HG02759 (cell line): ENCODE results near the gene FAM200C.
A peak's percentile ranks its signal among the peaks of the same experiment; 100 is the strongest.

Experiments used
- ATAC-seq: cut with Tn5 transposase; IDR thresholded peaks from one replicate; pipeline ENCODE4 v1.9.1; 2021; ENCODE audit warnings: mild to moderate bottlenecking, moderate library complexity; ENCODE audit not compliant: unreplicated experiment

FAM200C gene

DNA sequence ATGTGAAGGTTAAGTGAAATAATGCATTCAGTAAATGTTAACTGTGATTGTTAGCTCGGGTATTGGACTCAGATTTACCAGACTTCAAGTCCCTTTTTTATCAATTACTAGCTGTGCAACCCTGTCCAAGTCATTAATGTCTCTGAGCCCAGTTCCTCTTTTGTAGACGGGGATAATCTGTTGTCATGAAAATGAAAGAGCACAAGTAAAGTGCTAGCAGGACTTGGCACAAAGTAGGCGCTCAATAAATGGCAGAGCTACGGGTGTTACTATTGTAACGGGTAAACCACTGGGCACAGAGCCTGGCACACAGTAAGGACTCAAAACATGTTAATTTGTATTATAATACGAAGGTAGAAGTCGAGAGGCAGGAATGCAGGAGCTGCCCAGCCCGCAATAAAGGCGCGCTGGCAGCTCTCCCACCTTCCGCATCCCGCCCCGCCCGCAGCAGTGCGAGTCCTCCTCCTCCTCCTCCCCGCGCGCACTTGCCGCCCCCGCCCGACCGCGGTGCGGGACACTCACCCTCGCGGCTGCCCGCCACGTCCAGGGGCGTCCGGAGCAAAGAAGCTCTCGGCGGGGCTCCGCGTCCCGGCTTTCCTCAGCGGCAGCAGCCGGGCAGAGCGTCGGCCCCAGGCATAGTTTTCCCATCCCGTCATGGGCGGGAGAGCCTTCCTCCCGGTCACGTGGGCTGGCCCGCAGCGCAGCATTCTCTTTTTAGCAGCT lies 29.7 kb downstream of the FAM200C start, which contains the start of gene C1QTNF2:
Gene C1QTNF2 (minus strand): TSS at position 637 of the 723 bp plus-strand sequence. CDS start 15,615 bp downstream, outside the sequence.
- ATAC-seq, result peak; percentile 52

DNA sequence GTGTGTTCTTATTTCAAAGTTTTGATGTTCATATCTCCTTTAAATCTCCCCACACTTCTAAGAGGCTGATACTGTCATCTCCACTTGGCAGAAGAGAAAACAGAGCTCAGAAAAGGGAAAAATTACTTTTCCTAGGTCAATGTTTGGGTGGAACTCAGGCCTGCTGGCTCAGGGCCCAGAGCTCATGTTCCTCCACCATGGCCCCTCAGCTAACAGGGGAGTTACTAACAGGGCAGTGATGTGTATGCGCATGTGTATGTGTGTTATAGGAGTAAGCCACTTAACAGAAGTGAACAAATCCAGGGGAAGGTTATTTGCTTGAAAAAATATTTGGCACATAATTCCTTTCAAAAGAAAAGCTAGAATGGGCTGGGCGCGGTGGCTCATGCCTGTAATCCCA lies 32.0 kb downstream of the FAM200C start:
- ATAC-seq, result no peak

DNA sequence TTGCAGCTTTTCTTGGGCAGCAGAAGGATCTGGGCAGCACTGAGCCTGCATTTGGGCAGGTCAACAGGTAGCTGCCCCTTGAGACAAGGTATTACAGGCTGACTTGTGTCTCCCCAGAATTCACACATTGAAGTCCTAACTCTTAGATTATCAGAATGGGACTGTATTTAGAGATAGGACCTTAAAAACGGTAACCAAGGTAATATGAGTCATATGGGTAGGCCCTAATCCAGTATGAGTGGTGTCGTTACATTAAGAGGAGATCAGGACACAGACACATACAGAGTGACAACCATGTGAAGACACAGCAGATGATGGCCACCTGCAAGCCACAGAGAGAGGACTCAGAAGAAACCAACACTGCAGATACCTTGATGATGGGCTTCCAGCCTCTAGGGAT lies 32.6 kb downstream of the FAM200C start:
- no peak for ATAC-seq

DNA sequence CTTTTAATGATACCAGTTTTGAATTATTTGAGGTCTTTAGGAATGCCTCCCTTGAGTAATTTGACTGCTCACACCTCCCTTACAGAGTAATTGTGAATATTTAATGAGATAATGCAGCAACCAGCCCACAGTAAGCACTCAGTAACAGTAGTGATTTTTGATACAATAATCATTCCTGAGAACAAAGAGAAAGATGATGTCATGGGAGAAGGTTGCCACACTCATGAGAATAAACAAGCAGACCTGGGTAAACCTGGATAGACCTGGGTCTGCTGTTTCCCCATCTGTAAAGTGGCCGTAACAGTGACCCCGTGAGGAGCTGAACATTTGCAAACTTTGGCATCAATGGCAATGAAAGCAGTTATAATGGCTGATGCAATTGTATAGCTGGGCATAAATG lies 33.6 kb downstream of the FAM200C start:
- no peak for ATAC-seq

DNA sequence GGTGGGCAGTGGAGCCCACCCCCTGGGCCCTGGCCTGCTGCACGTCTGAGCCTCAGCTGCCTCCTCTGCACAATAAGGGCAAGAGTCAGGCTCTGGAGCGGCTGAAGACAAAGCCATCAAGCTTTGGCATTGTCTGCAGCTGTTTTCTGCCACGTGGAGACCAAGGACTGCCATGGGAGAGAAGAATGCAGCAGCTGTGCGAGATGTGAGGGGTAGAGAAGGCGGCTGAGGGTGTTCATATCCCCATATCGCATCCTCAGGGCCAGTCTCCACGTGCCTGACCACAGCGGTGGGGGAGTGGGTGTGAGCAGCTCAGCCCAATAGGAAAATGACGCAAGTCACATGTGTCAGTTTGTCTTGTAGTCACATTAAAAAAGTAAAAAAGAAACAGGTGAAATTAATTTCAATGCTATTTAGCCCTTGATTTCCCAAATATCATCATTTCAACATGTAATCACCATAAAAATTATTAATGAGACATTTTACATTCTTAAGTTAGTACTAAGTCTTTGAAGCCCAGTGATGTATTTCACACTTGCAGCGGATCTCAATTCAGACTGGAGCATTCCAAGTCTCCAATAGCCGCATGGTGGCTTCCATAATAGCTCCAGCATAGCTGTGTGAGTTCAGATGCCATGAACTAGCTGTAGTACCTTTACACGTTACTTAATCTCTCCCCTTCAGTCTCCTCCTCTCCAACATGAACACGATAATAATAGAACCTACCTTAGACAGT lies 36.0 kb downstream of the FAM200C start:
- no peak for ATAC-seq

DNA sequence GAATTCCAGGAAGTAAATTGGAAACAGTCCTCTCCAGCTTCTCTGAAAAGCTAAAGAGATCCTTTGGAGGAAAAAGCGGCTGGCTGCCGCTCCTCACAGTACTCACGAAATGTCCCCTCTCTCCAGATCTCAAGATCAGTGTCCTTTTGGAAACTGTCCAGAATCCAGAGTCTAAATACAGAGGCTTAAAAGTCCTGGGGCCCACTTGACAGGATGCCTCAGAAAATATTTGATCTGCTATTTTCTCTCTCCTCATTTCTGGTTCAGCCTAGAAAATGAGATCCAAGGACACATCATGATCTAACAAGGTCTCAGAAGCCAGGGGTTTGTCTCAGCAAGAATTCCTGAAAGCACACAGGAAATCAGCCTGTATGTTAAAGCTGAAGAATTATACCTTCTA lies 36.6 kb downstream of the FAM200C start:
- ATAC-seq, result no peak

DNA sequence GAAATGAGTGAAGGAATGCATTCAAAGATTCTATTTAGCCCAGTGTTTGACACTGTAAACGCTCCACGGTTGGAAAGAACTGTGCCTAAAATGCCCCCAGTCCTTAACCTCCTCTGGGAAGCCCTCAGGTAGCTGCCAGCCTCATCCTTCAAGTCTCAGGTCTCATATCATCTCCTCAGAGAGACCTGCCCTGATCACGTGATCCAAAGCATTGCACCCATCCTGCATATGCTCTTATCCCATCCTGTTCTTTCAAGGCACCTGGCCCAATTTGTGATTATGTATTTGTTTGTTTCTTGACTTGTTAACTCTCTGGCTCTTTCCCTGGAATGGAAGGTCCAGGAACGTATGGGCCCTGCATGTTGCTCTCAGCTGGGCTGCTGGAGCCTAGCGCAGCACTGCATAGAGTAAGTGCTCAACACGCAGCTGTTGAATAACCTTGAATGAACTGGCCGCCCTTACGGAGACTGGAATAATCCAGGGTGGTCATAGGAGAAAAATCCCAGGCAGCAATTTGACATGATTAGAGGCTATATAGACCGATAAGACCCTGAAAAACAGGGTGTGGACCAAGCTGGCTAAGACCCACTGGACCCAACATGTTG lies 38.1 kb downstream of the FAM200C start:
- ATAC-seq, result no peak

DNA sequence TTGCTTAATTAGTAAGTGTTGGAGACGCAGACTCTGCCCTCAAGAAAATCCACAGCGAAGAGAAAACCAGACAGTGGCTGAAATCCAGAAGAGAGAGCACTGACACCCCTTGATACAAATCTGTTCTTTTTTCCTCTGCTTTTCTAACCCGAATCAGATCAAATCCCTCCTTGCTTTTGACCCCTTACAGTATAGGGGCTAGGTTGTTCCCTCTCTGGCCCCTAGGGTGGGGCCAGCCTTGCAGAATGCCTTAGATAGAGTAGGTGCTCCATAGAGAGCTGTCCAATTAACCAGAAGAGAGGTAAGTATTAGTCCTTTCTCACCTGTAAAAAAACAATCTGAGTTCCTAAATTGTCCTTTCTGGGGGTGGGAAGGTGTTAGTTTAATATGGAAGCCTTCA lies 39.5 kb downstream of the FAM200C start:
- ATAC-seq, result no peak

DNA sequence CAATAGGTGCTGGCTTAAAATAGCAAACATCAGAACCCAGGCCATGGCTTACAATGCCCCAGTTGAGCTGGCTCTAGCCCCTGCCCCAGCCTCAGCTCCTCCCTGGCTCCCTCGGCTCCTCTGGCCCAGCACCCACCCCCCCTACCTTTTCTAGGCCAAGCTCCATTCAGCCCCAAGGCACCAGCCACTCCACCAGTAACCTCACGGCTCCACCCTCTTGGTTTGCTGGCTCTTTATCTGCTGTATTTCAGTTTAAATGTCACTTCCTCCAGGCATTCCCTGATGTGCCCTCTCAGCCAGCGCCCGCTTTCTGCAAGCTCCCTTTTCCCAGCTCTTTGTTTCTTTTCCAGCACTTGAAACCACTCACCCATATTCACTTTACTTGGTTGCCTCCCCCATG lies 40.0 kb downstream of the FAM200C start:
- no peak for ATAC-seq

DNA sequence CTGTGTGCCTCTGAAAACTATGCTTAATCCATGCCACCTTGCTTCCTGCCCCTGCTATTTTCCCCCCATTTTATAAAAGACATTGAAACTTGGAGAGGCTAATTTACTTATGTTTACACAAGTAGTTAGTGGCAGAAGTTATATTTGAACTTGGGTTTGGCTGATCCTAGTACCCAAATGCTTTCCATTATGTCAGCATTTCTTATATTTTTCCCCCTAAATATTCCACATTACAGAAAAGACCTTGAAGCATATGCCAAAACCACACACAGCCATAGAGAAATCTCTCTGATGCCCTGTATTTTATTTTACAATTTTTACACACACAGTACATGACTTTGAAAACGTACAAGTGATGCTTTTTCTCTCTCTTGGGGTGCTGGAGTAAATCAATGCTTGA lies 40.6 kb downstream of the FAM200C start:
- ATAC-seq, result no peak

DNA sequence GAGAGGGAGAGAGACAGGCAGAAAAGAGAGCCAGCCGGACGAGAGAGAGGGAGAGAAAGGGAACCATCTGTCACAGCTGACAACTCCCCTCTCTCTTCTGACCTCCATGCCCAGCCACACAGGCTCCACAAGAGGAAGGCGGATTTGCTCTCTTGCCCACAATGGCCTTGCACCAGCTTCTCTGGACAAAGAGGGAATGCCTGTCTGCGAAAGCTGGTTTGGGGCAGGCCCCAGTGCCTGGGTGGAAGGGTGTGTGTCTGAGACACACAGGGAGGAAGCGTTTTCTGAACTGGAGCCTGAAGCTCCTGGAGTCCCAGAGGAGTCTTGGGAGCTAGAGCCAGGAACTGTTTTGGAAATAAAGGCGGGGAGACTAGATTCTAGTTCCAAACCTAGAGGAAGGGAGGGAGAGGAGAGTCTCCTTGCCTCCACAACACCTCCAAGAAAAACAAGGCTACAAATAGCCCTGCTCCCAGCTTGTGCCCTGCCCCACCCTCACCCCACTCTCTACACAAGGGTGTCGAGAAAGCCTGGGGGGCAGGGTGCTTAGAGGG lies 41.9 kb downstream of the FAM200C start:
- no peak for ATAC-seq

DNA sequence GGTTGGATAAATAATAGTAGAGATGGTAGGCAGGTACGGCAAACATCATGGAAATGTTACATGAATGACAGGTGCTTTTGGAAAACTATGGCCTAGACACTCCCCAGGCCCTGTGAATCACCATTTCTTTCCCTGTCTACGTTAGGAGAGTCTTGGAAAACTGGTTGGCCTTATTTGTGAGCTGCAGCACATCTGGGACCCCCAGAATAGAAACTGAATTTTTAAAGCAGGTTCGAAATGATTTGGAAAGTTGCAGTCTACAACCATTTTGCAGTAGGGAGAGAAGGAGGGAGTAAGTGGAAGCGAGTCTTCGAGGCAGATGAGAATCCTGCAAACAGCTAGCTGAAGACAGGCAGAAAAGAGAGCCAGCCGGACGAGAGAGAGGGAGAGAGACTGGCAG lies 42.5 kb downstream of the FAM200C start:
- no peak for ATAC-seq

DNA sequence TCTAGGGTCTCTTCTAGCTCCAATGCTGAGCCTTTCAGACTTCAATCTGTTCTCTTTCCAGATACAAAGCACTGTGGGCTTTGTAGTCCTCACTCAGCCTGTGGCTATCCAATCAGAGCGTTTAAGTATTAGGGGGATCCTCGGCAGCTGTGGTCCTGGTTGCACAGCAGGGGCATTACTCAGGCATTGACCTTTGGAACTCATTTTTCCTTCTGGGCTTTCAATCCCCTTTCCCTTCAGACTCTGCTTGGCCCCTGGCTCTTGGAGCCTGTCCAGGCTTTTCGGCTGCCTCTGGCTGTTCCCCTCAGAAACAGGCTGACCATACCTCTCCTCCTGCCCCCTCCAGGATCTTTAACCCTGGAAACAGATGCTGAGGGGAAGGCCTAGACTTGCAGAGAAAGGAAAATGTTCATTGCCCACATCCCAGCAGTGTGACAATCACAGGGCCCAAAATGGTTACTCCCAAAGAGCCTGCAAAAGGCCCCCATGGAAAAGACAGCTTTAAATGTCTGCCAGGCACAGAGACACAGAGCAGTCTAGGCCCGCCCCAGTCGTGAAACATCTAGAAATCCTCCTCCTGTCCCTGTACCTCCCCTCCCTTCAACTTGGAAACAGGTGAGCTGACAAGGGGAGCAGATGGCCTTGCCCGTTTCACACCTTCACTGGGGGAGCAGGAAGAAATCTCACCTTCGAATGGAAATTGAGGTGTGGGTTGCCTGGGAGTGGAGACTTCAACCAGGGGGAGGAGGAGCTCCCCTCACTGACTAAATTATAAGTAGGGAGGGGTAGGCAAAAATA lies 43.1 kb downstream of the FAM200C start:
- ATAC-seq, result no peak

DNA sequence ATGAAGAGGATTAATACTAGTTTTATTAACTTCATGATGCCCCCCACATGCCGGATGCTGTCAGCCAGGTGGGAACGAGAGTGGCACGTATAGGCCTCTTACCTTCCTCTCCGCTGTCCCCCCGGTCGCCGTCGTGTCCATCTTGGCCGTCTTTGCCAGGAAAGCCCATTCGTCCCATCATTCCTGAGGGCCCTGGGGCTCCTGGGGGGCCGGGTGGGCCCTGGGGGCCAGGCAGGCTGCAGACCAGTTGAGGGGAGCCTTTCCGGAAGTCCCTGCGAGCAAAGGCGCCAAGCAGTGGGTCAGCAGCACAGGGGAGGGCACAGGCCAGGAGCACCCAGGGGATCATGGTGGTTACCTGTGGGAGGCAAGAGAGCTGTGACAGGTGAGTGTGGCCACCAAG lies 45.2 kb downstream of the FAM200C start:
- no peak for ATAC-seq

DNA sequence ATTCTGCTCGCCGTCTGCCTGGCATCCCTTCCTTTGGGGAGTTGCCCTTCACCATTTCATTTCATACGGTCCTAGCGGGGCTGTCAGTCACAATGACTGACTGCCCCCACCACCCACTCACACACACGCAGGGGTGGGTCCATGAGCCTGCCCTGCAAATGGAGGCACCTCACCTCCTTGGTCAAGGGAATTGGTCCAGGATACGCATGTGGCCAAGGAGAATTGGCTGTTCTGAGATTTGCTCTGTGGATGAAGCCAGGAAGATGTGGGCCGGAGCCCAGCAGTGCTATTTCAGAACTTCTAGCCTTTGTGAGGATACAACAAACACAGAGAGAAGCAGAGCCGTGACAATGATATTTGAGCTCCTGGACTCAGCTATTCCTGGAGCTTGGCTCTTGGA lies 46.5 kb downstream of the FAM200C start:
- ATAC-seq, result no peak

DNA sequence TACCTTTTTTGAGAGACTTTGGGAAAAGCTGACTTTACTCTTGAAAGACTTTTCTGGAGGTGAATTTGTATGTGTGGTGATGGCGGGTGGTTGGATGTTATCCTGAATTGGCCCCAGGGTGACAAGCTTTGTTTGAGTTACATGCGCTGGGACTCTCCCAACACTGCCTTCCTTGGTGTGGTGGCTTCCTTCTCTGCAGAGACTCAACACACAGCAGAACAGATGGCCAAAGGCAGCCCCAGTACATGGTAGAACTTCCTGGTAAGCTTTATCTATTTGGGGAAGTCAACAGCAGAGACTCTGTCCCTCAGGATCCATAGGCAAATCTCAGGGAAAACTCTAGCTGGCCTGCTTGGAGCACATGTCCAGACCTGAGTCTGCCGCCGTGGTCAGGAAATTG lies 47.5 kb downstream of the FAM200C start:
- no peak for ATAC-seq

DNA sequence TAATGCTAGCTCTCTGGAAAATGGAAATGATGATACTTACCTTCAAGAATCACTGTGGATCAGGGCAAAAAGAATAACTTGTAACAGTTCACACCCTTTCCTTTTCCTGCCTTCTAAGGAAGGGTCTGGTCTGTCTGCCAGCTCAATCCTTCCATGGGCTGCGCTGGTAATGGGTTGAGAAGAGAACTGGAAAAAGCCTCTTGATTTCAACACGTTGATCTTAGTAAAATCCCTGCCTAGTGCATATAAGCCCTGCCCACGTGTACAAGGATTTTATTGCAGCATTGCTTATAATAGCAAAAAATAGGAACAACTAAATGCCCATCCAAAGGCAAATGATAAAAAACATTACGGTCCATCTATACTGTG lies 49.9 kb downstream of the FAM200C start:
- no peak for ATAC-seq

DNA sequence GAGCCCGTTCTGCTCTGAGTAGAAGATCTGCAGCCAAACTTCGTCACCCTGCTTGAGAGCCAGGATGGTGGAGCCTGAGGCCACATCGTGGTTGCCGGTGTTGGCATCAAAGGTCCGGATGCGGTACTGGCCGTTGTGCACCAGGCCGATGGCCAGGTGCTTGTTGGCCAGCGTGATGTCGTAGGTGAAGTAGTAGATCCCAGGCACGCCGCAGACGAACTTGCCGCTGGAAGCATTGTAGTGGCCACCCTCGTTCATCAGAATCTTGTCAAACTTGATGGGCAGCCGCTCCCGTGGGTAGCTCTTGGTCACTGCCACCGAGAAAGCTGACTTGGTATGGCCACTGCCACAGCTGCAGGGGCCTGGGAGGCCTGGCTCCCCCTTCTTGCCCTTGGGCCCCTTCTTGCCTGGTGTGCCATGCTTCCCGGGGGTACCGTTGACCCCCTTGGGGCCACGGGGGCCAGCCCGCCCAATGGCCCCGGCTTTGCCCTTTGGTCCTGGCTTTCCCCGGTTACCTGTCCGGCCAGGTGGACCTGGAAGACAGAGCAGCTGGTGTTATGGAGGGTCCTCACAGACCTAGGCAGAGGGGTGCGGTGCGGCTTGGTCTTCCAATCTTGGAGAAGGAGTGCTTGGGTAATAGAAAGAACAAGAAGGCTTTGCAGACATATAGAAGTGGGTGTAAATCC lies 50.5 kb downstream of the FAM200C start:
- ATAC-seq, result no peak

DNA sequence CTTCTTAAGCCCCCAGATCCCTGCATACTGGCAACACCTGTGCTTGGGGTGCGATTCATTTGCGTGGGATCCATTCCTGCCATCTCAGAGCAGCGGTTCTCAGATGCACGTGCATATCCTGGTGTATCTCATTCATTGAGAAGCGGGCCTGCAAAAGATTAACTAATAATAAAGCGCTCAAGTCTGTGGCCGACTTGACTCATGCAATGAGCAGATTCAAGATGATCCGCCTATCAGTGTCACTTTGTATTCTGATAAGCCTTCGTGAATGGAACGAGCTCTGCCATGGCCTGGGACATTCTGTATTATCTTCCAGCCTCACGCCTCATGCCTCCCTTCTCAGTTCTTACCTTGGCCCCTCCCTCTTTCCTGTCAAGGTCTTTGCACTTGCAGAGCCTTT lies 51.8 kb downstream of the FAM200C start:
- no peak for ATAC-seq

DNA sequence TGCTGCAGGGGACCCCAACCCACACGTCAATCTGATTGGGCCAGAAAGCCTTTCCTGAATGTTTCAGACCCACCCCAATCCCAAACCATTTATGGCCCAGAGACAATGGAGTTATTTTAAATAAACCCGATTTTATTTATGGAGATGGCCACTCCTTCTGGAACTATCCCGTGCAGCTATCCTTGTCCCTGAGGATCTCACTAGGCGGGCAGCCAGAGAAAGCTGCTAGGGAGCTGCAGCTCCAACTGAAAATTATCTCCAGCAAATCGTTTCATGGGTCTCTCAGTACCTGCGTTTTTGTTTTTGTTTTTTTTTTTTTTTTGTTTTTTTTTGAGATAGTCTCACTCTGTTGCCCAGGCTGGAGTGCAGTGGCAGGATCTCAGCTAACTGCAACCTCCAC lies 52.4 kb downstream of the FAM200C start:
- no peak for ATAC-seq
